NCI-H446 treated with DMSO at 0.1 percent for 48 hours (cell line): ENCODE measurements around the gene ORM2.

Experiments used
- DNase-seq: peaks from one replicate; lab custom pipeline; 2025; lab: John Stamatoyannopoulos, UW

ORM2 gene

DNA sequence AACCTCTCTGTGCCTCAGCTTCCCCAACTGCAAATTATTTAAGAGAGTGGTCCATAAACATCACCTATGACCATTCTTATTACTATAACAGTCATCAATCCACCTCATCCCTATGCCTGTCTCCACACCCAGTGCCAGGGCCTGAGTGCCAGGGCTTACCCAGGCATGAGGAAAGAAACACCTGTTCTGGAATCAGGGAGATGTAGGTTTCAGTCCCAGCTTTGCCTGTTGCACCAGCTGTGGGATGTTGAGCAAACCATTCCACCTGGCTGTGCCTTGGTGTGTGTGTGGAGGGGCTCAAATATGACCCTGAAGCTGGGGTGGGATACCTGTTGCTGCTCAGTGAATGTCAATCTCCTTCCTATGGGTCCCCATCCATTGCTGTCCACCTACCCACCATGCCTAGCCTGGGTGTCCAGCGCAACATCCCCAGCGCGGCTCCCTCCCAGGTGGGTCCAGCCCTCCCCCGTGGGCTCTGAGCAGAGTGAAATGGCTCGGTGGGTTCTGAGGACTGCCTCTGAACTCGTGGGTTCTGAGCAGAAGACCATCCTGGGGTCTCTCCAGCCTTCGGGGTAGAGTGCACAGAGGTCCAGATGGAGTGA is 41.8 kb downstream of the ORM2 start:
- no peak for DNase-seq

DNA sequence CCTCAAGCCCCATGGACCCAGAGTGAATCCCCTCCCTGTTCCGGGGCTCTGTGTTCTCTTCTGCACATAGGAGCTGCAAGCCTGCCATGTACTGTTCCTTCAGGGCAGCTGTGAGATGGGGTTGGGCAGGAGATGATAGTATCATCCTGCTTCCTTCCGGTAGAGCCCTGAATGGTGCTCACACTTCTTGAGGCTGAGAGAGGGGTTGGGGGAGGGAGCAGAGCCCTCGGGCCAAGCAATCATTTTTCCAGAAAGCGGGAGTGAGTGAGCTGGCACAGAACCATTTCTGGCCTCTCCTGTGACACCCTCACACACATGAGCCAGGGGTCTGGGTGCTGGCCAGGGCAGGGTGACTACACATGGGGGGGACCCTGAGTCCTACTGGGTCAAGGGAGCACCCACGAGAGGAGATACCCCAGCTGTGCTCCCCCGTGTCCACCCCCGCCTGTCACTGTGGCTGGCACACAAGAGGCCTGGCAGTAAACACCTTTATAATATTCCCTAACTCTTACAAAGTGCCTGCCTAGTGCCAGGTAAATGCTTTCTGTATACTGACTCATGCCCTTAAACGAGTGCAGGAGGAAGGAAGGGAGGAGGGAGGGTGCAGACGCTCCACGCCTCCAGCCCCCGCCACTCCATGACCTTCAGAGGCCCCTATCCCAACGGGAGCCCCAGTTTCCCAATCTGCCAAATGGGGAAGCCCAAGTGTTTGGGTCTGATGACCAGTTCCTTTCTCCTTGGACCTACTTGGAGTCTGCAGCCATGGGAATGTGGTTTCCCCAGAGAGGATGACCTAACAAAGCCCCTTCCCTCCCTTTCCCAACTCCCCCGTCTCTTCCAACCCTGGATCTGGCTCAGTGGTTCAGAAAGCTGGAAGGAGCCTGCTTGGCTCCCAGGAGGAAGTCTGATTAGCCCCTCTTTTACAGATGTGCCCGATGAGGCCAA is 42.6 kb downstream of the ORM2 start:
- DNase-seq = no peak

DNA sequence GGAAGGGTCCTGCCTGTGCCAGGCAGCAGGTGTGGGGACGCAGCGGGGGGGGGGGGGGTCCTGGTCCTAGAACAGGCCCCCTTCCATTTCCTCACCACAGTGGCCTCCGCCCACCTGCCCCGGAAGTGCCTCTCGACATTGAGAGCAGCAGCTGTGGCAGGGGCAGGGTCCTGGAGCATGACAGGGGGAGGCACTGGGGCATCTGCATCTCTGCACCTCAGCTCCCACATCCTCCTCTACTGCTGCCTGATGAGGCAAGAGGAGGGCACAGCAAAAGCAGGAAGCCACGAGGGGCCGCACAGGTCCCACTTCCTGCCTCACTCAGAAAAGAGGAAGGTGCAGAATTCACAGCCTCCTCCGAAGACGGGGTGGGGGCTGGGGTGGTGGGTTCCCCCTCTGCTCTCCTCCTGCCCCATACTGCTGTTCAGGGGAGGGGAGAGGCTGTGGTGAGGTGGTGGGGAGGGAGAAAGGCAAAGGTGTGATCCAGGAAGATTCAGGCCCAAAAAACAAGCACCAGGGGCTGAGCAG is 43.3 kb downstream of the ORM2 start:
- no peak for DNase-seq

DNA sequence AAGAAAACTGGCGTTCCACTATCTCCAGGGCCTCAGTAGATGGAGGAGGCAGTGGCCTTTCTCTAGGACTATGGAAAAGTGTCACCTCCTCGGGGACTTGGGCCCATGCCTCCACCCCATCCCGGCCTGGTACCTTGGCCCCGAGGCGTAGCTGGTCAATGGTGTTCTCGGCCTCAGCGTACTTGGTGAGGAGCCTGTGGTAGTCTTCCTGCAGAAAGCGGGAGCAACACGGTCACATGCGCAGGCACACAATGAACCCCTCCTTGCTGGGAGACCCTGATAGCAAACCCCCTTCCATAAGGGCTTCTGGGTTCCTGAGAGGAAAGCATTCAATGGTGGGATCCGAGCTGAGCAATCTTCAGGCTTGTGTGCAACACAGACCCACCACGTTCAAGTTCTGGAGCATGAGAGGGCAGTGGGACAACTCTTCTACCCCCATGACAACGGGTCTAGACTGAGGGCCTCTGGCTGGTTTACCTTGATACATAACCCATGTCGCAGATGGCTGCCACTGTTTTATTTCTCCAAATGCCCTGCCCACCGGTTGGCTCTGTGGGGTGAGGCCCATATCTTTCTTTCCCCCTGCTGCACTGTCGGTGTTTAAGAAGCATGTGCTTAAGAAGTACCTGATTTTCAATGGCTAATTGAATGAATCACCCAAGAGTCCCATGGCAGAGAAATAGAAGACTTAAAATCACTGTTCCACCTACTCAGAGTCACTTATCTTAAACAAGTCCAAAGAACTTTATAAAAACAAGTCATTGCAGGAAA is 44.5 kb downstream of the ORM2 start:
- no peak for DNase-seq

DNA sequence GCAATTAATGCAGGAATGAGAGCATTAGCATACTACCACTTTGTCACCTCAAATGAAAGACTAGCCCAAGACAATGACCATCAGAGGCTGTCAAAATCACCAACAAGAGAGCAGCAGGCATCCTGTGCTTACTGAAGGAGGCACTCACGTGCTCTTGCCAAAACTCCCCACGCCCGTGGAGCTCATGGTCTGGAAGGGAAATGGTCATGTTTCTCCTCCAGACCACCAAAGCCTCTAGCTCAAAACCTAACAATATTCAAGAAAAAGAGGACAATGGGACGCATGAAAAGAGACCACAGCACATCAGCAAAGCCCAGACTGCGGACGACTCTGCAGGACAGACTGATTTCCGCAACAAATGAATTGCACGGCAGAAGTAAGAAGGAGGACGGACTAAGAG is 45.3 kb downstream of the ORM2 start:
- no peak for DNase-seq

DNA sequence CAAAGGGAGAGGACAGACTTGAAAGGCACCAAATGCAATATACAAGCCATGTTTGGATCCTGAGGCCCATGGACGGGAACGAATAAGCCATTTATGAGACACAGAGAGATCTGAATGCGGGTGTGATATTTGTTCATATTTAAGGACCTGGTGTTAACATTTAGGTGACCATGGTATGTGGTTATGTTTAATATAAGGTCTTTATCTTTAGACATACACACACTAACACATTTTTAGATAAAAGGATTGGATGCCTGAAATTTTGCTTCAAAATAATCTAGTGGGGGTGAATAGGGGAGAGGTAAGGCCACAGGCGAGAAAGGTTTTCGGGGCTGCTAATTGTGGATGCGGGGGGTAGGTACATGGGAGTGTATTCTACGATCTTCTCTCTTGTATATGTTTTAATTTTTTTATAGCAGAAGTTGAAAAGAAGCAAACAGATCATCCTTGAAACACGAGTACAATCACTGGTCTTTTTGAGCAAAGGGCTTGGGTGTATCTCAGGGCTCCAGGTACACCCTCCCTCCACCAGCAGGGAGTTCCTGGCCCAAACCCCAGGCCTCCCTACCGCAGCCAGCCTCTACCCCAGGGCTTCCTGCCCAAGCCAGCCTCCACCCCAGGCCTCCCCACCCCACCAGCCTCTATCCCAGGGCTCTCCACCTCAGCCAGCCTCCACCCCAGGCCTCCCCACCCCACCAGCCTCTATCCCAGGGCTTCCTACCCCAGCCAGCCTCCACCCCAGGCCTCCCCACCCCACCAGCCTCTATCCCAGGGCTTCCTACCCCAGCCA is 45.9 kb downstream of the ORM2 start:
- no peak for DNase-seq

DNA sequence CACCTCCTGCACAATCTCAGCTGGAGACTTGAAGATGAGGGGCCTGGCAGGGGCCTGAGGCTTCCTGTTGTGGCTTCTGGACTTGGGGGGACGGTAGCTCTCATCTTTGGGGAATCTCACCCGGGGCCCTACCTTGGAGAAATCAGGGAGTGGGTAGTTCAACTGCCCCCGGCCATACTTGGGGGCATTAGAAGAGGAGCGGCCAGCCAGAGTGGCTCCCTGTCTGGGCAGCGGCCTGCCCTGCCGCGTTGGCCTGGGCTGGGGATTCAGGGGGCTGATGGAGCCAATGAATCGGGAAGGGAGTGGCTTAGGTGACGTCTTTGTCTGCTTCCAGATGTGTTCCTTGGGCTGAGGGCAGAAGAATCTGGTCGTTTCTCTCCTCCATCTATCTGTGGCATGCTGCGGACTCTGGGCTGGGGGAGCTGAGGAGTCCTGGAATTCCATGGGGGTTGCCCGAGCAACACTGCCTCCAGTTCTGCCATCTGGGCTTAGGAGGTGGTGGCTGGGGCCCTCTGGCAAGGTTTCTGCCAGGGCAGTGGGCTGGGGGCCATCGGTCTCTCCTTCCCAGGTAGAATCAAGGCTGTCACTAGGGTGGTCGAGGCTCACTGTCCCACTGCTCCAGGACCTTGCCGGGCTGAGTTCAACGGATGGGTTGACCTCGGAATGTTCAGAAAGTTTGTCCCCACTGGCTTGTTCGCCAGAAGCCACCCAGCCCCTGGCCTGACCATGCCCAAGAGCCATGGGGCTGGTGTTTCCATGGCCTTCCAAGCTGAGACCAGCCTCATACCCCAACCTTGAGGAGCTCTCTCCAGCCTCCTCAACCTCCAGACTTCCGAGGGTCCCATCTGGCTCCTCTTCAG is 47.1 kb downstream of the ORM2 start:
- no peak for DNase-seq

DNA sequence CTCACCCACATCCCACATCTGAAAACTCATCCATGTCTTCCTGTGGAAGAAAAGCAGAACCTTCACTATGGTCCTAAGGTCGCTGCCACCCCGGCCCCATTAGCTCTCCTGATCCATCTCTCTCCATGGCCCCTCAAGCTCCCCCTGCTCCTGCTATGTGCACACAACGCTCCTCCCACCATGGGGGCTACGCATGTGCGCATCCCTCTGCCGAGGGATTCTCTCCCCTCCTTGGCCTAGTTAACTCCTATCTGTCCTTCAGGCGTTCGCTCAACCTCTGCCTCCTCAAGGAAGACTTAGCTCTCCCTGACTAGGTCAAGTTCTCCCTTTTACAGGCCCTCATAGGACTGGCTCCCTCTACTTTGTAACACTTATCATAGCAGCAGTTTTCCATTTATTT is 48.3 kb downstream of the ORM2 start:
- DNase-seq = no peak

DNA sequence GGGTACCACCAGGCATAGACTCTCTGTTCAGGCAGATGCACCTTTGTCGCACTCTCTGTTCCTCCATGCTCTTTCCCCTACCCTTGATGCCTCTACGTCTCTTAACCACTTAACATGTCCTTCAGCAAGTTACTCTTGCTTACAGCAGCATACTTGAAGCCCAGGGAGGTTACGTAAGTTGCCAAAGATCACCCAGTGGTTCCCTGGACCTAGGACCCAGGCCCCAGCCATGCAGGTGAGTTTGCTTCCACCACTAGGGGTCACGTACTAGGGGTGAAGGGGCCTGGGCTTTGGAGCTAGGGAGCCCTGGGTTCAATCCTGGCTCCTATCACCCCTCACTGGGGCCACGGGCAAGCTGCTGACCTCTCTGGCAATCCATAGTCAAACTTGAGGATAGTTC is 49.2 kb downstream of the ORM2 start:
- no peak for DNase-seq
